ENCODE results near the gene CACNB4.

The CACNB4 gene

GRCh38 chr2:151887164-151887563 lies 211.7 kb downstream of the CACNB4 start:
- H3K27ac Mint-ChIP-seq, result no peak overlapping the region
- H3K4me3 Mint-ChIP-seq, result no peak overlapping the region
- no peaks in the 10 kb centered on the region for H3K9me3 Mint-ChIP-seq
- peaks cover 4% of the 10 kb centered on the region for H3K36me3 Mint-ChIP-seq (ENCODE audit: low read depth)
- TF ChIP-seq CTCF (IDR thresholded peaks at IDR 0.05; ENCODE audit: unreplicated experiment in 3 of 3), result no peak
- H3K4me1 Mint-ChIP-seq, result no peaks in the 10 kb centered on the region
- no peaks in the 10 kb centered on the region for H3K27me3 Mint-ChIP-seq (ENCODE audit: low read depth)

- Mint-ChIP-seq H3K4me3 (no peak overlapping the region), H3K9me3 (no peaks in the 10 kb centered on the region), H3K4me1 (no peaks in the 10 kb centered on the region), H3K27me3 (ENCODE audit: low read depth) (no peaks in the 10 kb centered on the region), H3K36me3 (ENCODE audit: low read depth) (peaks cover 4% of the 10 kb centered on the region), H3K27ac (no peak overlapping the region)
- TF ChIP-seq CTCF (IDR thresholded peaks at IDR 0.05; ENCODE audit: unreplicated experiment in 3 of 3), result no peak
Measured at GRCh38 chr2:151886241-151886640, 212.6 kb downstream of the CACNB4 start.

- no peak for TF ChIP-seq CTCF (IDR thresholded peaks at IDR 0.05; ENCODE audit: unreplicated experiment in 3 of 3)
- H3K27me3 Mint-ChIP-seq (ENCODE audit: low read depth), result no peaks in the 10 kb centered on the region
- no peaks in the 10 kb centered on the region for H3K4me1 Mint-ChIP-seq
Measured at GRCh38 chr2:151882786-151883445, 215.9 kb downstream of the CACNB4 start.

GRCh38 chr2:151881342-151881741 lies 217.5 kb downstream of the CACNB4 start:
- Mint-ChIP-seq H3K9me3 (no peaks in the 10 kb centered on the region), H3K27me3 (ENCODE audit: low read depth) (no peaks in the 10 kb centered on the region), H3K36me3 (ENCODE audit: low read depth) (peaks cover 8% of the 10 kb centered on the region), H3K4me1 (no peaks in the 10 kb centered on the region), H3K27ac (no peak overlapping the region), H3K4me3 (no peak overlapping the region)
- TF ChIP-seq CTCF (IDR thresholded peaks at IDR 0.05; ENCODE audit: unreplicated experiment in 3 of 3), result no peak

More at GRCh38 chr2:151882786-151883445, 215.9 kb downstream of the CACNB4 start:
- Mint-ChIP-seq H3K27ac (no peak overlapping the region), H3K9me3 (no peaks in the 10 kb centered on the region), H3K4me3 (no peak overlapping the region), H3K36me3 (ENCODE audit: low read depth) (peaks cover 7% of the 10 kb centered on the region)

- Mint-ChIP-seq H3K27me3 (ENCODE audit: low read depth) (no peaks in the 10 kb centered on the region), H3K27ac (no peak overlapping the region), H3K4me3 (no peak overlapping the region), H3K9me3 (no peaks in the 10 kb centered on the region), H3K4me1 (no peaks in the 10 kb centered on the region), H3K36me3 (ENCODE audit: low read depth) (peaks cover 11% of the 10 kb centered on the region)
- TF ChIP-seq CTCF (IDR thresholded peaks at IDR 0.05; ENCODE audit: unreplicated experiment in 3 of 3), result no peak
Measured at GRCh38 chr2:151880586-151880985, 218.3 kb downstream of the CACNB4 start.
